ENCODE data around the gene PROCA1.

Gene PROCA1

DNA sequence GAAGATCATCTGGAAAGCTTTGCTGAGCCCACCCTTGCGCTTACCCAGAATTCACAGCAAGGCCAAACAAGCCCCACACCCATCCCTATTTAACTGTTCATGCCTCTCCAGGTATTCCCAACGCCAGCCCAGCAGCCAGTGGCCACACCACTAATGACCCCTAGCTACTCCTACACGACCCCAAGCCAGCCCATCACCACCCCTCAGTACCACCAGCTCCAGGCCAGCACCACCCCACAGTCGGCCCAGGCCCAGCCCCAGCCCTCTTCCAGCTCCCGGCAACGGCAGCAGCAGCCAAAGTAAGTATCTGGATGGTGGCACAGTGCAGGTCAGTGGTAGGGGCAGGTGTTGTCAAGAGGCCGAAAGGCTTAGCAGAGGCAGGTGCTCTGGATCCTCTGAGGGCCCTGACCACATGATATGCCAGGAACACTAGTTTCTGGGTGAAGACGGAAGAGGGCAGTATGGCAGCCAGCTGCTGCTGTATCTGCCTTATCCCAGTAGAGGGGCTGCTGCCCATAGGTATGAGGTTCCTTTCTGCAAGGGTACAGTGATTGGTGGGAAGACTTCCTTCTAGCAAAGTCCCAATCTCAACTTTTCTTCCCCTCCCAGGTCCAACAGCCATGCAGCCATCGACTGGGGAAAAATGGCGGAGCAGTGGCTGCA is 10.7 kb downstream of the PROCA1 start:
- no peak overlapping the region for H2BK12ac ChIP-seq (ENCODE audit: low read length)
- H3K18ac ChIP-seq (ENCODE audit: low read length): no peak overlapping the region
- no peak overlapping the region for H3K4ac ChIP-seq (ENCODE audit: low read length)
- no peaks in the 10 kb centered on the region for H3K9me3 ChIP-seq (replicated peaks in 1 of 2; ENCODE audit: control insufficient read depth in 2 of 2, insufficient read depth in 1 of 2, low read depth in 1 of 2, low read length in 2 of 2)
- DNase-seq (ENCODE audit: low spot score): no peak
- H3K9ac ChIP-seq (ENCODE audit: low read depth, low read length, poor library complexity): no peak overlapping the region
- no peak overlapping the region for H2BK120ac ChIP-seq (ENCODE audit: low read depth, low read length)
- no CpG with 5 or more reads among the region's 10 CpGs for WGBS, 2 donors (ENCODE audit: extremely low coverage in 2 of 2, insufficient read length in 2 of 2, insufficient replicate concordance in 1 of 2)
- peaks cover 4% of the 10 kb centered on the region for H3K79me1 ChIP-seq (ENCODE audit: low read depth, low read length)
- H2AK5ac ChIP-seq (ENCODE audit: low read depth, low read length): no peak overlapping the region
- H3K36me3 ChIP-seq (replicated peaks in 1 of 2; ENCODE audit: control insufficient read depth in 2 of 2, insufficient read depth in 2 of 2, low read length in 2 of 2): peaks cover 68 to 88% of the 10 kb centered on the region in 2 donors
- H3K4me2 ChIP-seq (ENCODE audit: insufficient read depth, low read length, poor library complexity, severe bottlenecking): no peak overlapping the region
- H4K8ac ChIP-seq (ENCODE audit: low read depth, low read length): no peak overlapping the region
- H2BK15ac ChIP-seq (ENCODE audit: low read length): no peak overlapping the region
- H3K27ac ChIP-seq (replicated peaks; ENCODE audit: low read length): no peak overlapping the region
- no peak overlapping the region for H2AFZ ChIP-seq (ENCODE audit: low read length)
- H4K91ac ChIP-seq (ENCODE audit: low read depth, low read length, poor library complexity): no peak overlapping the region
- no peak overlapping the region for H3K4me3 ChIP-seq (ENCODE audit: low read length in 2 of 2)
- no peaks in the 10 kb centered on the region for H3K27me3 ChIP-seq (ENCODE audit: control insufficient read depth in 3 of 3, insufficient read depth in 3 of 3, low read depth in 1 of 3, low read length in 3 of 3)
- H3K14ac ChIP-seq (ENCODE audit: low read length): no peak overlapping the region
- H2BK5ac ChIP-seq (ENCODE audit: low read length): no peak overlapping the region
- peak overlapping the region; percentile 83 for H3K23ac ChIP-seq (ENCODE audit: low read depth, low read length, poor library complexity)
- peaks cover 16 to 17% of the 10 kb centered on the region in 2 donors for H3K4me1 ChIP-seq (ENCODE audit: control insufficient read depth in 2 of 2, insufficient read depth in 1 of 2, low read depth in 1 of 2, low read length in 2 of 2)

DNA sequence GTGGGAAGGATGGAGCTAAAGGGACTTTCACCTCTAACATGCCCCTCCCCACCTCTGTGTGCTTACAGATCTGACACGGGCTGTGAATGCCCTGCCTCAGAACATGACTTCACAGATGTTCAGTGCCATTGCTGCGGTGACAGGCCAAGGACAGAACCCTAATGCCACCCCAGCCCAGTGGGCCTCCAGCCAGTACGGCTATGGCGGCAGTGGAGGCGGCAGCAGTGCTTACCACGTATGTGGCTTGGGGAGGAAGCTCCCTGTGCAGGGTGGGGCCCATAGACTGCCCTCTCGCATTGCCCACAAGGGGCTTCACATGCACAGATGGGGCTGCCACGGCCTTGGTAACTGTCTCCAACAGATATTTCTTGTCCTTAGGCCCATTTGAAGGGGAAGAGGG is 11.4 kb downstream of the PROCA1 start:
- H3K36me3 ChIP-seq (replicated peaks in 1 of 2; ENCODE audit: control insufficient read depth in 2 of 2, insufficient read depth in 2 of 2, low read length in 2 of 2): peaks cover 71 to 94% of the 10 kb centered on the region in 2 donors
- no peak overlapping the region for H3K18ac ChIP-seq (ENCODE audit: low read length)
- no peak overlapping the region for H2BK120ac ChIP-seq (ENCODE audit: low read depth, low read length)
- no peak overlapping the region for H2BK12ac ChIP-seq (ENCODE audit: low read length)
- no peak overlapping the region for H4K8ac ChIP-seq (ENCODE audit: low read depth, low read length)
- no peak overlapping the region for H2BK15ac ChIP-seq (ENCODE audit: low read length)
- H3K9me3 ChIP-seq (replicated peaks in 1 of 2; ENCODE audit: control insufficient read depth in 2 of 2, insufficient read depth in 1 of 2, low read depth in 1 of 2, low read length in 2 of 2): no peaks in the 10 kb centered on the region
- no peak overlapping the region for H3K27ac ChIP-seq (replicated peaks; ENCODE audit: low read length)
- no peak overlapping the region for H3K14ac ChIP-seq (ENCODE audit: low read length)
- H3K9ac ChIP-seq (ENCODE audit: low read depth, low read length, poor library complexity): no peak overlapping the region
- no peaks in the 10 kb centered on the region for H3K79me1 ChIP-seq (ENCODE audit: low read depth, low read length)
- H3K4me2 ChIP-seq (ENCODE audit: insufficient read depth, low read length, poor library complexity, severe bottlenecking): no peak overlapping the region
- no peak overlapping the region for H2AK5ac ChIP-seq (ENCODE audit: low read depth, low read length)
- no peak for DNase-seq (ENCODE audit: low spot score)
- H3K4me1 ChIP-seq (ENCODE audit: control insufficient read depth in 2 of 2, insufficient read depth in 1 of 2, low read depth in 1 of 2, low read length in 2 of 2): peaks cover 16% of the 10 kb centered on the region in 2 donors
- peak overlapping the region; percentile 25 for H3K23ac ChIP-seq (ENCODE audit: low read depth, low read length, poor library complexity)
- H3K4ac ChIP-seq (ENCODE audit: low read length): no peak overlapping the region
- no peak overlapping the region for H4K91ac ChIP-seq (ENCODE audit: low read depth, low read length, poor library complexity)
- H2BK5ac ChIP-seq (ENCODE audit: low read length): no peak overlapping the region
- no CpG with 5 or more reads among the region's 8 CpGs for whole genome bisulfite sequencing, 2 donors (ENCODE audit: extremely low coverage in 2 of 2, insufficient read length in 2 of 2, insufficient replicate concordance in 1 of 2)
- no peak overlapping the region for H3K4me3 ChIP-seq (ENCODE audit: low read length in 2 of 2)
- H2AFZ ChIP-seq (ENCODE audit: low read length): no peak overlapping the region
- H3K27me3 ChIP-seq (ENCODE audit: control insufficient read depth in 3 of 3, insufficient read depth in 3 of 3, low read depth in 1 of 3, low read length in 3 of 3): no peaks in the 10 kb centered on the region

DNA sequence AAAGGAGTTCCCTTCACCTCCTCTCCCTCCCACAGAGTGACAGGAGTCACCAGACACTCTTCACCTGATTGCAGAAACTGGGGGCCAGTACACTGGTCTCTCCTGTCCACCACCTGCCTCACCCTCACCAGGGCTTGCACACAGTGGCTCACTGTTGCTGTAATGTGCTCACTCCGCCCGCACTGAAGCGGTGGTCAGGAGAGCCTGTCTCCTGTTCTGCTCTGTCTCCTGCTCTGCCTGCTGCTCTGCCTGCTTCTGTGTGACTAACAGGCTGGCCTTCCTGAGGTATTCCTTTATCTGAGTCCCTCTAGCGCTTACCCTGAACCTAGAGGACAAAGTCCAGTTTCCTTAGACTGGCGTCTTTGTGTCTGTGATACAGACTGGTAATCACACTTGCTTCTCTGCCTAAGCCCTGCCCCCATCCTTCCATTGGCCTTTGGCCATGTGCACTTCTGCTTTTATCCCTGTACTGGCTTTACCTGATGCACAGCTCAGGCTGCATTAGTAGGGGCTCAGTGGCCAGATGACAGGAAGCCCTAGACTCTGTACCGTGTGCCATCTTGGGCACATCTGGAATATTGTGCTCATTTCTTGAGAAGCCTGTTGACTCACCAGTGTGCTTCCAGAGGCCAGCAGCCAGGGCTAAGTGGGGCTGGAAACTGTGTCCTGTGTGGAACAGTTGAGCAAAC is 13.3 kb downstream of the PROCA1 start:
- no peak overlapping the region for H3K14ac ChIP-seq (ENCODE audit: low read length)

DNA sequence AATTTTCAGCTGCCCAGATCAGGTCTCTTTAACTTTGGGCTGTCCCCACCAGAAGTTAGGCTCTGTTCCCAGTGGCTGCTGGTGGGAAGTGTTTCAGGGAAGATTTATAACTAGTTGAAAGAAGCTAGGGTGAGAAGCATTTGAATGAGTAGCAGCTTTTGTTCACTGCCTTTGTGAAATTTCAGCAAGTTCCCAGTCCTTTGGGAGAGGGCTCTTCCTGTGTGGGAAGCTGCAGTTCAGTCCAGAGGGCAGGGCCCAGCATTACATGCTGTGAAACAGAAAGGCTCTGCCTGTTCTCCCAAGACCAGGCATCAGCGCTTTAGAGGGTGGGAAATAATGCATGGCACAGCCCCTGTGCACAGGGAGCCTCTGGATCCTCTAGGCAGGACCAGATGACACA is 17.8 kb downstream of the PROCA1 start:
- Histone ChIP-seq H2BK12ac (ENCODE audit: low read length) (no peak overlapping the region), H3K4me3 (ENCODE audit: low read length in 2 of 2) (no peak overlapping the region), H3K79me1 (ENCODE audit: low read depth, low read length) (no peaks in the 10 kb centered on the region), H3K23ac (ENCODE audit: low read depth, low read length, poor library complexity) (no peak overlapping the region), H2BK120ac (ENCODE audit: low read depth, low read length) (no peak overlapping the region), H2AFZ (ENCODE audit: low read length) (no peak overlapping the region), H3K36me3 (replicated peaks in 1 of 2; ENCODE audit: control insufficient read depth in 2 of 2, insufficient read depth in 2 of 2, low read length in 2 of 2) (peaks cover 61 to 95% of the 10 kb centered on the region in 2 donors), H3K4me1 (ENCODE audit: control insufficient read depth in 2 of 2, insufficient read depth in 1 of 2, low read depth in 1 of 2, low read length in 2 of 2) (no peaks in the 10 kb centered on the region), H3K27ac (replicated peaks; ENCODE audit: low read length) (no peak overlapping the region), H3K4me2 (ENCODE audit: insufficient read depth, low read length, poor library complexity, severe bottlenecking) (no peak overlapping the region), H3K4ac (ENCODE audit: low read length) (no peak overlapping the region), H2BK15ac (ENCODE audit: low read length) (no peak overlapping the region), H3K27me3 (ENCODE audit: control insufficient read depth in 3 of 3, insufficient read depth in 3 of 3, low read depth in 1 of 3, low read length in 3 of 3) (no peaks in the 10 kb centered on the region), H2BK5ac (ENCODE audit: low read length) (no peak overlapping the region), H3K14ac (ENCODE audit: low read length) (no peak overlapping the region), H3K9me3 (replicated peaks in 1 of 2; ENCODE audit: control insufficient read depth in 2 of 2, insufficient read depth in 1 of 2, low read depth in 1 of 2, low read length in 2 of 2) (no peaks in the 10 kb centered on the region), H3K9ac (ENCODE audit: low read depth, low read length, poor library complexity) (no peak overlapping the region), H4K8ac (ENCODE audit: low read depth, low read length) (no peak overlapping the region), H3K18ac (ENCODE audit: low read length) (no peak overlapping the region), H4K91ac (ENCODE audit: low read depth, low read length, poor library complexity) (no peak overlapping the region), H2AK5ac (ENCODE audit: low read depth, low read length) (no peak overlapping the region)
- no CpG with 5 or more reads among the region's 1 CpG for WGBS, 2 donors (ENCODE audit: extremely low coverage in 2 of 2, insufficient read length in 2 of 2, insufficient replicate concordance in 1 of 2)
- no peak for DNase-seq (ENCODE audit: low spot score)

More for the DNA sequence above, 13.3 kb downstream of the PROCA1 start:
- H2AK5ac ChIP-seq (ENCODE audit: low read depth, low read length): no peak overlapping the region
- no peak overlapping the region for H3K18ac ChIP-seq (ENCODE audit: low read length)
- no peak overlapping the region for H2AFZ ChIP-seq (ENCODE audit: low read length)
- no peak overlapping the region for H3K4ac ChIP-seq (ENCODE audit: low read length)
- DNase-seq (ENCODE audit: low spot score): no peak
- H3K9ac ChIP-seq (ENCODE audit: low read depth, low read length, poor library complexity): no peak overlapping the region
- H3K79me1 ChIP-seq (ENCODE audit: low read depth, low read length): no peaks in the 10 kb centered on the region
- H2BK12ac ChIP-seq (ENCODE audit: low read length): no peak overlapping the region
- H3K4me2 ChIP-seq (ENCODE audit: insufficient read depth, low read length, poor library complexity, severe bottlenecking): no peak overlapping the region
- no peaks in the 10 kb centered on the region for H3K9me3 ChIP-seq (replicated peaks in 1 of 2; ENCODE audit: control insufficient read depth in 2 of 2, insufficient read depth in 1 of 2, low read depth in 1 of 2, low read length in 2 of 2)
- no peak overlapping the region for H2BK15ac ChIP-seq (ENCODE audit: low read length)
- no peak overlapping the region for H2BK5ac ChIP-seq (ENCODE audit: low read length)
- H3K4me3 ChIP-seq (ENCODE audit: low read length in 2 of 2): no peak overlapping the region
- H3K4me1 ChIP-seq (ENCODE audit: control insufficient read depth in 2 of 2, insufficient read depth in 1 of 2, low read depth in 1 of 2, low read length in 2 of 2): peaks cover 16% of the 10 kb centered on the region in 2 donors
- H3K27me3 ChIP-seq (ENCODE audit: control insufficient read depth in 3 of 3, insufficient read depth in 3 of 3, low read depth in 1 of 3, low read length in 3 of 3): no peaks in the 10 kb centered on the region
- no peak overlapping the region for H4K8ac ChIP-seq (ENCODE audit: low read depth, low read length)
- H3K27ac ChIP-seq (replicated peaks; ENCODE audit: low read length): no peak overlapping the region
- peak overlapping the region; percentile 46 for H3K23ac ChIP-seq (ENCODE audit: low read depth, low read length, poor library complexity)
- WGBS, 2 donors (ENCODE audit: extremely low coverage in 2 of 2, insufficient read length in 2 of 2, insufficient replicate concordance in 1 of 2): no CpG with 5 or more reads among the region's 6 CpGs
- H3K36me3 ChIP-seq (replicated peaks in 1 of 2; ENCODE audit: control insufficient read depth in 2 of 2, insufficient read depth in 2 of 2, low read length in 2 of 2): peaks cover 81 to 100% of the 10 kb centered on the region in 2 donors
- no peak overlapping the region for H4K91ac ChIP-seq (ENCODE audit: low read depth, low read length, poor library complexity)
- no peak overlapping the region for H2BK120ac ChIP-seq (ENCODE audit: low read depth, low read length)
